Endothelial cell (in vitro differentiated cells): ENCODE results near the gene ABLIM2. TPM values are rescaled to one million over a fixed set of nuclear protein-coding genes. Genes with fewer than 3 reads are reported as not detected.

Experiments
- DNase-seq: peaks from one replicate; pipeline ENCODE4 v3.0.0; 2021; ENCODE audit warnings: low spot score
- H3K27ac Mint-ChIP-seq: one replicate; pipeline ENCODE4 v1.8.0; 2021; ENCODE audit warnings: mixed read lengths, inconsistent platforms; ENCODE audit not compliant: unreplicated experiment
- H3K27me3 Mint-ChIP-seq: one replicate; pipeline ENCODE4 v1.8.0; 2021; ENCODE audit warnings: mild to moderate bottlenecking, moderate library complexity, mixed read lengths, inconsistent platforms; ENCODE audit not compliant: unreplicated experiment
- H3K36me3 Mint-ChIP-seq: one replicate; pipeline ENCODE4 v1.8.0; 2021; ENCODE audit warnings: mild to moderate bottlenecking, low read depth, mixed read lengths, inconsistent platforms; ENCODE audit not compliant: unreplicated experiment
- H3K4me1 Mint-ChIP-seq: one replicate; pipeline ENCODE4 v1.8.0; 2021; ENCODE audit warnings: mild to moderate bottlenecking, mixed read lengths, inconsistent platforms; ENCODE audit not compliant: unreplicated experiment
- H3K4me3 Mint-ChIP-seq: one replicate; pipeline ENCODE4 v1.8.0; 2021; ENCODE audit warnings: mild to moderate bottlenecking, mixed read lengths, inconsistent platforms; ENCODE audit not compliant: unreplicated experiment
- H3K9me3 Mint-ChIP-seq: one replicate; pipeline ENCODE4 v1.8.0; 2021; ENCODE audit warnings: mixed read lengths, inconsistent platforms; ENCODE audit not compliant: unreplicated experiment
- total RNA-seq: library from RNA; stranded (reverse); fragmentation: NEBNext Ultra II Directional; extraction: Animal tissue kit (Norgen Biotek cat#: 25700); gene quantifications from one replicate; pipeline ENCODE4 v1.2.1, GENCODE V29; 2021; ENCODE audit not compliant: unreplicated experiment
- TF ChIP-seq, protein P1 (sequence below): fragments of 200-600 bp; sonication (generic); IDR thresholded peaks from one replicate; pipeline ENCODE4 v1.5.0; 2021; ENCODE audit warnings: antibody characterized with exemption; ENCODE audit not compliant: unreplicated experiment

The ABLIM2 gene
- total RNA-seq, 1 donor from 2014 or later, result 0.74 TPM

DNA sequence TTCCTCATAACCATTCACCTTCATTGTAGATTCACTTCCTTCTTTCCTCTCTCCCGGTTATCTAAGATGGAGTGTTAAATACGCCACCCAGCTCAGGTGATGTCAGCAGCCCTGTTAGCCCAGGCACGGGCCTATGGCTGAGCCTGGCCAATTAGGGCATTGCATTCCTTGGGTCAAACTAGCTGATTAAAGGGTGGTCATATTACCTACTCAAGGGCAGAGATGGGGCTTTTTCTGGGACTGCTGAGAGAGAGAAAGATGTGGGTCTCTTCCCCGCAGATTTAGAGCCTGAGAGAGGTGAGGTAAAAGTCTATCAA, 179.0 kb downstream of the ABLIM2 start:
- DNase-seq, result no peak
- TF ChIP-seq, protein P1, sequence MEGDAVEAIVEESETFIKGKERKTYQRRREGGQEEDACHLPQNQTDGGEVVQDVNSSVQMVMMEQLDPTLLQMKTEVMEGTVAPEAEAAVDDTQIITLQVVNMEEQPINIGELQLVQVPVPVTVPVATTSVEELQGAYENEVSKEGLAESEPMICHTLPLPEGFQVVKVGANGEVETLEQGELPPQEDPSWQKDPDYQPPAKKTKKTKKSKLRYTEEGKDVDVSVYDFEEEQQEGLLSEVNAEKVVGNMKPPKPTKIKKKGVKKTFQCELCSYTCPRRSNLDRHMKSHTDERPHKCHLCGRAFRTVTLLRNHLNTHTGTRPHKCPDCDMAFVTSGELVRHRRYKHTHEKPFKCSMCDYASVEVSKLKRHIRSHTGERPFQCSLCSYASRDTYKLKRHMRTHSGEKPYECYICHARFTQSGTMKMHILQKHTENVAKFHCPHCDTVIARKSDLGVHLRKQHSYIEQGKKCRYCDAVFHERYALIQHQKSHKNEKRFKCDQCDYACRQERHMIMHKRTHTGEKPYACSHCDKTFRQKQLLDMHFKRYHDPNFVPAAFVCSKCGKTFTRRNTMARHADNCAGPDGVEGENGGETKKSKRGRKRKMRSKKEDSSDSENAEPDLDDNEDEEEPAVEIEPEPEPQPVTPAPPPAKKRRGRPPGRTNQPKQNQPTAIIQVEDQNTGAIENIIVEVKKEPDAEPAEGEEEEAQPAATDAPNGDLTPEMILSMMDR, result no peak
- Mint-ChIP-seq H3K36me3 (no peaks in the 10 kb centered on the region), H3K9me3 (no peaks in the 10 kb centered on the region), H3K27me3 (peaks cover 4% of the 10 kb centered on the region), H3K4me1 (no peaks in the 10 kb centered on the region), H3K27ac (no peak overlapping the region), H3K4me3 (no peak overlapping the region)

DNA sequence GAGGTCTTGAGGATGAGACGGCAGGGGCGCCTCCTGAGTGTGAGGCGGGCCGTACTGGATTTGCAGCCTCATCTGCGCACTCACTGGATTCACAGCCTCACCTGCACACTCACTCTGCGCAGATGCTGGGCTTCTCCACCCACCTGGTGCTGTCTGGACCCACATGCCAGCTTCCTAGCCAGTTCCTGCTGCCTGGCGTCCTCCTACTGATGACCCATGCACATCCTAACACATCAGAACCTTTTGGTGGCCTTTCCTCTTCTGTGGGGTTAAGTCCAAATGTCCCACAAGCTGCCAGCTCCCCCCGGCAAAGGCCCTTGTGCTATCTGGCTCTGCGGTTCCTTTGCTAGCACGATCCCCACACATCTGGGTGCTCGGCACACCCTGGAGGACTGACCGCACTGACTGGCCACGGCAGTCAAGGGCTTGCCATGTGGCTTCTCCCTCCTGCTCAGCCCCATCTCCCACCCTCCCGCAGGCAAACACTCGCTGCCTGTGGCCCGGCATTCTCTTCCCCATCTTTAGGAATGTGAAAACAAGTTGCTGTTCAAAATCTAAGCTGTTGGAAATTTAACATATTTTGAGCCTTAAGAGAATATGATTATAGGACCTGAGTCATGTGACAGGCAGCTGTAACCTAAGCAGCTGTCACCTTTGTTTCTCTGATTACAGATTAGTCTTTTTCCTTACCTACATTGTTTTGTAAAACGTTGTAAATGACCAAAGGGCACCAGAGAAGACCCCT, 179.5 kb downstream of the ABLIM2 start:
- H3K27ac Mint-ChIP-seq, result no peak overlapping the region
- TF ChIP-seq, protein P1, result no peak
- peaks cover 4% of the 10 kb centered on the region for H3K27me3 Mint-ChIP-seq
- no peaks in the 10 kb centered on the region for H3K4me1 Mint-ChIP-seq
- H3K9me3 Mint-ChIP-seq, result no peaks in the 10 kb centered on the region
- H3K4me3 Mint-ChIP-seq, result no peak overlapping the region
- no peaks in the 10 kb centered on the region for H3K36me3 Mint-ChIP-seq
- no peak for DNase-seq

DNA sequence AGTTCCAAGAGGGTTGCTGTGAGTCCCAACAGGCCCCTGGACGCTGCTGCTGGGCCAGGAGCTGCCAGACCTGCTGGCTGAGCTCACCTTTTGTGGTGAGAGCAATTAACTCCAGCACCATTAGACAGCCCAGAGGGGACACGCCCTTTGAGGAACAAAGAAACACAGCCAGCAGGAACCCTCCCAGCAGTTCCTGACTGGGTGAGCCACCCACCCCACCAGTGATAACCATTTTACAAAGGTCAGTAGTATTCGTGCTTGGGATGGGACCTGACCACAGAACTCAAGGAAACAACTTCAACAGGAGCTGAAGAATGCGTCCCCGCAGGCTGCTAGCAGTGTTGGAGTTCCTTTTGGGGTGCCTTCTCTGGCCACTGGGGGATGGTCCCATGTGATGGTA, 180.1 kb downstream of the ABLIM2 start:
- DNase-seq, result no peak
- H3K27ac Mint-ChIP-seq, result no peak overlapping the region

DNA sequence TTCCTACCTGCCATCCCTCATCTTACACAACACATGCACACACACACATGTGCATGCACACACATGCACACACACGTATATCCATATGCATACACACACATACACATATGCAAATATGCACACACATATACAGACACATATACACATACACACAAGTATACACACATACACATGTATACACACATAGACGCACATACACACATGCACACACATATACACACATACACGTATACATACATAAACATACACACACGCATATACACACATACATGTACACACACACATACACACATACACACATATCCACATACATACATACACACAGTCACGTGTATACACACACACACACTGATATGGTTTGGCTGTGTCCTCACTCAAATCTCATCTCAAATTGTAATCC, 182.0 kb downstream of the ABLIM2 start:
- DNase-seq, result no peak
- H3K36me3 Mint-ChIP-seq, result peaks cover 4% of the 10 kb centered on the region
- no peak overlapping the region for H3K27ac Mint-ChIP-seq
- no peaks in the 10 kb centered on the region for H3K9me3 Mint-ChIP-seq
- H3K4me3 Mint-ChIP-seq, result no peak overlapping the region
- peaks cover 7% of the 10 kb centered on the region for H3K4me1 Mint-ChIP-seq
- TF ChIP-seq, protein P1, result no peak
- peaks cover 5% of the 10 kb centered on the region for H3K27me3 Mint-ChIP-seq

More for the DNA sequence above, 180.1 kb downstream of the ABLIM2 start:
- Mint-ChIP-seq H3K9me3 (no peaks in the 10 kb centered on the region), H3K27me3 (peaks cover 4% of the 10 kb centered on the region), H3K4me1 (no peaks in the 10 kb centered on the region), H3K4me3 (no peak overlapping the region), H3K36me3 (no peaks in the 10 kb centered on the region)
- TF ChIP-seq, protein P1, result no peak

DNA sequence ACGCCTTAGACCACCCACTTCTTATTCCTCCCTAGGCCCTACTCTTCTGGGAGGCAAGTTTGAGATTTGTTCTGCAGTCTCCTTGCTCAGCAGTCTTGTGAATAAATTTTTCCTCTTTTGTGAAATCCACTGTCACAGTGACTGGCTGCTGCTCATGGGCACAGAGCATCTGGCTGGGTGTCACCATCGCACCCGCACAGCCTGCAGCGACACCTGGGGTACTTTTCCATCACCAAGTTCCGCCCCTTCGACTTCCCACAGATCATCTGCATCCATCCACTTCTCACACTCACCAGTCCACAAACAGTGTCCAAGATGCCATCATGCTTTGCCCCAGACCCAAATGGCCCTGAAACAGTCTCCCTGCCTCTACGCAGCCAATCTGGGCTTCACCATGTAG, 182.6 kb downstream of the ABLIM2 start:
- Mint-ChIP-seq H3K4me1 (peaks cover 7% of the 10 kb centered on the region), H3K27me3 (peaks cover 5% of the 10 kb centered on the region), H3K27ac (no peak overlapping the region), H3K36me3 (peaks cover 4% of the 10 kb centered on the region), H3K4me3 (no peak overlapping the region), H3K9me3 (no peaks in the 10 kb centered on the region)
- TF ChIP-seq, protein P1, result no peak
- no peak for DNase-seq
